Islet of Langerhans (tissue), 1 donor: ENCODE results near the gene ZNF407.
A peak's percentile ranks its signal among the peaks of the same experiment; 100 is the strongest.

ENCODE experiments used
- FAIRE-seq: peaks from one replicate; lab custom pipeline; 2011; peaks lifted over from hg19 to GRCh38; lab: Jason Lieb, UNC

The ZNF407 gene

DNA sequence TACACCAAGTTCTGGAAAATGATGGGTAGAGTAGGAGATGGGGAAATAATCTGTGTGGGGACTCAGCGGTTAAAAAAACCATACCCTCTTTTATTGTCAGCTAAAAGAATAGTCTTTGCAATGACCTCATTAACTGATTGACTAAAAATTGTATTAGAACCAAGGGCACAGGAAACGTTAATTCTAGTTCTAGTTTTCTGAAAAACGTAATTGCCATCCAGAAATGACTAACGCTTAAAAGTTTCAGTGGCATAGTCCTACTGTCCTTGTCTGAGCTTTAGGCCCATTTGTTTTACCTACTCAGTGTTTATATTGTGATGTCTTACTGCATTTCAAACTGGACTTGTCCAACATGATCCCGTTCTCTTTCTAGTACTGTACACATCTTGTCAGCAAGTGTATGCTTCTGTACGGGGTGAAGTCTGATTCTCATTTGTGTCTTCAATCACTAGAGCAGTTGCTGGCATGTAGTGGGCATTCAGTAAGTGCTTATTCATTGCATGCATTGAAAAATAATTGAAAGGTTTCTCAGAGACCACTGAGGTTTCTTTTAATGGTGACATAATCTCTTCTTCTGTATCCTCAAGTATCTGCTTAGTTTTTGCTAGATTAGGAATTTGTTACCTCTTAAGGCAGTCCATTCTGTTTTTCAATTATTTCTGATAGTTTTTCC, 81.5 kb downstream of the ZNF407 start:
- no peak for FAIRE-seq

DNA sequence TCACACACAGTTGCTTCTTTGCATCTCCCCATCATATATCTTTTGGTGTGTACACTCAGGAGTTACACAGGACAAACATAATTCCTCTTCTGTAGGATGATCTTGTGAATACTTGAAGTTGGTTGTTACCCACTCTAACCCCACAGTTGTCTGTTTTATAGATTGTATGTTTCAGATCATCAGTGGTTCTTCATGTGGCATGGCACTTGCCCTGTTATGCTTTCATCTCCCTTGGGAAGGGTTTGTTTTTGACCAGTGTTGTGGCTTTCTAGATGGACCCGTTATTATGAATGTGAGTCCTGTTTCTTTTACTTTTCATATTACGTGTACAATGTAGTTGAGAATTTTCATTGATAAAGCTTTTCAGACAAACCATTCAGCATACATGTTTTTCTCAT, 82.0 kb downstream of the ZNF407 start:
- no peak for FAIRE-seq

DNA sequence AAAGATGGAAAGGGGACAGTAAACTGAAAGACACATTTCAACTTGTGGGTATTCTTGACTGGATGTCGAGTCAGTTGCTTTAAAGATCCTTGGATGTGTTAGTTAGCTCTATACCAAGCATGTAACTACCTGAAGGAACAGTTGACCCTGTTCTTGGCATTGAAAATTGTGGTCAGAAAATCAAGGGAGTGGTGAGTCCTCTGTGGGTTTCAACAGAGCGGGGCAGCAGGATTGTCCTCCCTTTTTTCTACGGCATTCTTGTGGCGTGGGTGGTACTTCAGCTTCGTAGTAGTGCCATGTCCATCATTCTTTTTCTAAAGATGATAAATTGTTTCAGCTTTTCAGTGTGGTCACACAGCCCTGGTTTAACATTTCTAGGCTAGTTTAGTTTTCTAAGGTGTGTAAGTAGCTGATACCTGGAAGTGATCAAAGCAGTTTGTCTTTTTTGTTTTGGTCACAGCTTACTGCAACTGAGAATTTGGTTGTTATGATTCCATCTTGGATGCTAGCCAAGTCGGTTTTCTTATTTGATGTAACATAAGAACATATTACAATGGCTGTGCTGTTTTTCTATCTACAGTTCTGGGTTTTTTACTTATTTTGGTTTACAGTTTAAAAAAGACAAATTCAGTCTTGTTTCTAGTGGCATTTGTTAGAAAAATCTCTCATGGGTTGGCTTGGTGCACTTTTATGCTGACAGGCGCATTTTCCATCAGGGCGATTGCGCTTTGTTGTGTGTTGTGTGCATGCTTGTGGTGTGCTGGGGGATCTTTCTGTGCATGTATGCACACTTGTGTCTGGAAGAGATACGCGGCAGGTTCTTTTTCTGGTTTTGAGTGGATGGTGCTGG, 84.7 kb downstream of the ZNF407 start:
- no peak for FAIRE-seq

DNA sequence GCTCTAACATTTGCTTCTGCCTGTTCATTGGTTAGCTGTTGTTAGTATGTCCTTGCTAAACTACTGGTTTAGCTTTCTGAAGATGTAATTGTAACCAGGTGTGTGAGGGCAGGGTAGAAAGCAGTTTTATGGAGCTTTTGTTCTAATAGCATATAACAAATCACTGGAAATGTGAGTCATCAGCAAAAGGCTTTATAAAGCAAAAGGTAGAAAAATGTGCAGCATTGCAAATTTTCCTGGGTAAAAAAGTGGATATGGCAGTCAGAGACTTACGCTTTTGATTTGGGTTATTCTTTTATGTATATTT, 85.3 kb downstream of the ZNF407 start:
- FAIRE-seq = no peak

DNA sequence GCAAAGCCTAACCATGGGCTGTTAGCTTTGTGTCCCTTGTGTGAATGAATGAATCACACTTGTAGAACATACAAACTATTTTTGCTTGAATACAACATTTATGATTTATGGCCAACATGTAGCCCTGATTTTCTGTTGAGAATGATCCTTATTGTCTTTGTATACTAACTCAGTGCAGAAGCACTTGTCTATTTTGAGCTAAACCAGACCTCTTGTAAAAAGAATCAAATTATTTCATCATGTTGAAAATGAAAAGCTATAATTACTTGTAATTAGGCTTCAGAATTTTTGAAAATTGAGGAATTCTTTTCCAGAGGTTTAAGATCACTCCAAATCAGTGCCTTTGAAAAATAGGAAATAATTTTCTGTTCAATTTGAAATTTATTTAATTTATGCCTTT, 85.9 kb downstream of the ZNF407 start:
- FAIRE-seq = no peak

DNA sequence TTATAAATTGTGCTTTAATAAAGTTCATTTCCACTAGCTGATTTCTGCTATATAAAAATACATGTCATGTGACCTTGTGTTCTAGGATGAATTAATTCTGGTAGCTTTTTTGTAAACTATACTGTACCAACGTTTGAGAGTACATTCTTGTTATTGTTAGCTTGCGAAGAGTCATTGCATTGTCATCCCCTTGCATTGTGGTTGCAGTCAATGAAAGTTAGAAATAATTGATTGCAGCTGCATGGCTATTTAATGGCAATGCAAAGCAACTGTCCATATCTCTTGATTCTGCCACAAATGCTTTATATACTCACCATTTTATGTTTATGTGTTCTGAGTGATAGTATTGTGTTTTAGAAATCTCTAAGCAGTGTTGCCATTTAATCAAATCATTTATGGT, 91.6 kb downstream of the ZNF407 start:
- no peak for FAIRE-seq

DNA sequence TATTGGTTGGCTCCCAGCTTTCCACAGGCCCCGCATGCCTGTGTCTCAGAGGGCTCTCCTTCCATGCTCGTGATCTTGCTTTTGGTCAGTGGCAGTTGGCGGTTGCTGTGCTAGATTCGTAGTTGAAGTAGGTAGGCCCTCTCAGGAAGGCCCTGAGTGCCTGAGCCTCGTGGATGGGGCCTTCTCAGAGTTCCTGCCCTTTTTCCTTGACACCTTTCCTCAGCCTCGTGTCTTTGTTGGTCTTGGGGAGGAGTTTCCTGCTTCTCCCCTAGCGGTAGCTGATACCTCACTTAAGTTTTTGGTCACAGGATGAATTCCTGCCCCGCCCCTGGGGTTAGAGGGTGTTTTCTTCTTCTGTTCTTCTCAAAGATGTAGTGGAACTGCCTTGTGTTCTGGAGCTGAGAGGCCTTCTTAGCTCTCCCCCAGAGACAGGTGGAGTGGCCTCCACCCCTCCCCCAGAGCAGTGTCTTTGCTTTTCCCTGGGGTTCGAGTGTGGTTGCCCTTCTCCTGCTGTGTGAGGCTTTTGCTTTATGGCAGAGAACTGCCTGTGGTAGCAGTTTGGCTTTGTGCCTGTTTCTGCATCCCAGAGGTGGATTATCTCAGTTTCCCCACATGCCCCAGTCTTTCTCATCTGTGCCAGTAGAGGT, 94.8 kb downstream of the ZNF407 start:
- no peak for FAIRE-seq

DNA sequence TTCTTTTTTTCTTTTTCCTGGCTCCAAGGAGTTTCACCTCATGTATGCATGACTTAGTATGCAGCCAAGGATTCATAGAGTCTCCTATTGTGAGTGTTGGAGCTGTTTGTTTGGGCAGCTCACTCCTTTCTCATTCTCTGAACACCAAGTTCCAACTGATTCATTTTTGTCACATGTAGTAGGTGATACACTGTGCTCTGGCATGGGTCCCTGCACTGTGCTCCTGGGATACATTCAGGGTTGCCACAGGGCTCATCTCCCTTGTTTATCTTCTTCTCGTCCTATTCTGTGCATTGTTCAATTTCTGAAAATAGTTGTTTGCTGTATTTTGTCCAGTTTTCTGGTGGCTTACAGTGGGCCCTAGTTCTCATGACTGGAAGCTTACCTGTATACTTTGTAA, 96.8 kb downstream of the ZNF407 start:
- no peak for FAIRE-seq

DNA sequence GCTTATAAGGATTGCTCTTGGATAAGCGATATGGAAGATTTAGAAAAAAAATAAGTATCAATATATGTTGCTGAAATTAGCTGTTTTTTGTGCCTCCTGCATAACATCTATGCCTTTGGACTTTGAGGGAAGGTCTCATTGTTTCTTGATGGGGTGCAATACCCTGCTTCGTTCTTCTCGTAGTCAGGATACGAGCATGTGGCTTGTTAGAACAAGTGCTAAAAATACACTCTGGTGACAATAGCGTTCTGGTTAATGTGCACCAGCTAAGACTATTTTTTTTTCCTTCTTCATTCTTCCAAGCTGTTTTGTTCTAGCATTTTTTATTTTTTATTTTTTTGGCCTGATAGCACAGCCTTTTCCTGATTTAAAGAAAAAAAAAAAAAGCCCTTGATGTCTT, 97.5 kb downstream of the ZNF407 start:
- FAIRE-seq = no peak

DNA sequence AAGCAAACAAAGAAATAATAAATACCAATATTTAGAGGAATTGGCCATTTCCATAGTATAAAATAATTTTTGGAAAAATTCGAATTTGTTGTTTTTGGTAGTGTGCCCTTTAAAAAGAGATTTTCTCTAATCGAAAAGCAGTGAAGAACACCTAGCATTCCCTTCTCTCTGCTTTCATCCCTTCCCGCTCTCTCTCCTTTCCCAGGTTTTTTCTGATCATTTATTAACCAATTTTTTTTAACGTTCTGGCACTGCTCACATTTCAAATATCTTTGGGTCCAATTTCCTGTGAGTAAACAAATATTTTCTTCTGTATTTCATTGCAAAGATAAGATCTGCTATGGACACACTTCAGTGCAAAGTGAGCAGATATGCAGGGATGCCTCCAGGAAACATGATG, 101.2 kb downstream of the ZNF407 start:
- no peak for FAIRE-seq

DNA sequence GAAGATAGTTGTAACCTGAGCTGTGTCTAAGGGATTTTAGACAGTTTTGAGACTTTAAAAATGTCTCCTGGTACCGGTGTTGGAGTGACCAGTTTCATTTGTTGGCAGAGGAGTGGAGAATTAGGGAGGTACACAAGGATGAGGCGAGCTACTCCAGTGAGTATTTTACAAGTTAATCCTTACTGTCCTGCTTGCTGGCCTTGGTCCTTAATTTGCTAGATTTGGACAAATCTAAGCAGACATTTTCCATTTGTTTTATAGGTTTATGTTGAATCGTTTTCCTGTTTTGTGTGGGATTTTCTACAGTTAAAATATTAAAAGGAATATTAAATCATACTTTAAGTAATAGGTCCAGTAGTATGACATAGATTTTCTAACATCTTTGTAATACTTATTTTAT, 101.8 kb downstream of the ZNF407 start:
- FAIRE-seq = no peak

DNA sequence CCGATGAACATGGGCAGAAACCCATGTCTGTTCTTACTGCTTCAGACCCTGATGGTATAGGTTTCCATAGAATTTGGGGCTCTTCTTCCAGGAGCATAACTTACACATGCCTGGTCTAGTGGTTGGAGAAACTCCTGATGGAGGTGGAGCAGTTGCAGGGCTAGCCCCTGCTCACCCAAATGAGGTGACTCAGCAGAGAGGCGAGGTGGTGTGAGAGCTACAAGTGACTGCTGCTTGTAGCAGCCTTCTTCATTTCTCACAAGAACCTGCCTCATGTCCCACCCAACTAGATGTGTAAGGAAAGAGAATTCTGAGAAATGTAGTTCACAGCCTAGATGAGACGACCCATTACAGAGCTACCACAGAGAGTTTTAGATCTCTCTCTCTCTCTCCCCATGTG, 105.3 kb downstream of the ZNF407 start:
- no peak for FAIRE-seq

DNA sequence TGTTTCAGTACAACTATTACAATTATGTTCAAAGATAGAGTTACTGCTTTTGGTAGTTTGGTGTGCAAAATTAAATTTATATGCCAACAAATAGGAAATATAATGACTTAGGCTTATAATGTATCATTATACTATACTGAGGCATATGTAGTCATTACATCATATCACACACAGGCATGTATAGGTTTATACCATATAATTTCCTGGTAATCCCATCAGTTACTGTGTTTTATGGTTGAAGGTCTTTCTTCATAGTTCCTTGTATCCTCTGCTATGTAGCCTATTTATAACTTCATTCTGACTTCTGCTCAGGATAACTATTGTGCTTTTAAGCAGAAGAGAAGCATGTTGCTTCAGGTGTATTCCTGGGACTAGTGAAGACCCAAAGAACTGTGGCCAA, 110.5 kb downstream of the ZNF407 start:
- no peak for FAIRE-seq

DNA sequence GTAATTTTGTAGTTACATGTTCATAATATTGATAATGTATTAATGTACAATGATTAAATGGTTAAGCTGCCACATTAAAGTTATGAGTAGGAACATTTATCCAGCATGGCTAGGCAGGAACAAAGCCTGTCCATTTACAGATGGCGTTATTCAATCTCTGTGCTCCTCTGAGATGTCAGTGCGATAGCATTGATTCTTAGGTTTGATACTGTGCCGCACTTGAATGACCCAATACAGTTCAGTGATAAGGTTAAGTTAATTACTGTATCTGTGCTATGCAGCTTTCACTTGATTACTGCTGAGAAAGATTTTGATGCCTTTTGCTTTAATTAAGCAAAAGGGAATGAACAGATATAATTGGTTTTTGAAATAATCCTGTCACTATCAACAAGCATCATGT, 111.8 kb downstream of the ZNF407 start:
- no peak for FAIRE-seq

DNA sequence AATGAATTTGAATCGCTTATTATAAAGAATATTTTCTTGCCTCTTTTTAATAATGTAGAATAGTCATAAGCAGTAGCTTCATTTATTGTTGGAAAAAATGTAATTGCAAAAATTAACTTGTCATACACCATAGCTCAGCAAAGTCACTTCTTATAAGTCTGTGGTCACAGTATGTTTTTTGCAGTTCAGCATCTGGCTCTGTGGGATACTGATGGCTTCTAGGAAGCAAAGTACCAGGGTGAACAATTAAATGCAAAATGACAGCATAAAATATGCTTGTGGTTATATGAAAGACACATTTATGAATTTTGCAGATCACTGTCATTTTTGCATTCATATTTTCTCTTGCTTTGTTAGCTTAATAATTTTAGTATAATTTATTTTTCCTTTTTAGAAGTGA, 116.5 kb downstream of the ZNF407 start:
- FAIRE-seq = peak; percentile 78

DNA sequence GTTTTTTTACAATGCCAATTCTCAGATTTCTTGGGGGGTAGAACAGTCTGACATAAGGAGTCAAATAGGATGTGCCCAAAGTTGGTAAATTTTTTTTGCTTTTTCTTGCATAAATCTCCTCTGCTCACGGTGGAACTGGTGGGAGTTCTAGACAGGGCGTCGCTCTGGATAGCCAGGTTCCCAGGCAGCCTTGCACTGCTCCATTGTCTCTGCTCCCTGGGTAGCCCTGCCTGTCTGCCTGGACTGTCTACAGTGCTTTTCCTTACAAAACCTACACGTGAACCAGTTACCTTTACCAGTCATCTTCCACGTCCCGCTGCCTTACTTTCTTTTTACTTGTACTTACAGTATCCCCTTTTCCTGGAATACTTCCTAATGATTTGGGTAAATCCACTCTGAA, 117.1 kb downstream of the ZNF407 start:
- FAIRE-seq = no peak

DNA sequence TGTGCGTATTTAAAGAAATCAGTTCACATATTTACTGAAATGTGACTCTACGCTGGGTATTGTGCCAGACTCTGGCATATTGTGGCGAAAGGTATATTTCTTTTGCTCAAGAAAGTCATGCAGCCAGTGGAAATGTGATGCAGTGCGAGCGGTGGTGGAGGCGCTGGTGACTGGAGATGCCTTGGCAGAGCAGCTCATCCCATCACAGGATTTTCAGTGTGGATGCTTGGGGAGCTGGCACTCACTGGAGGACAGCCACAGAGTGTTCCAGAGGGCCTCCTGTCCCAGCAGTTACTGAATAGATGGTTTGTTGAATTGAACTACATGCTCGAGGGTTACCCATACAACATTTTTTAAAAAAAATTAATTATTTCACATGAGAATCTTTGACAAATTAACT, 117.6 kb downstream of the ZNF407 start:
- FAIRE-seq = no peak

DNA sequence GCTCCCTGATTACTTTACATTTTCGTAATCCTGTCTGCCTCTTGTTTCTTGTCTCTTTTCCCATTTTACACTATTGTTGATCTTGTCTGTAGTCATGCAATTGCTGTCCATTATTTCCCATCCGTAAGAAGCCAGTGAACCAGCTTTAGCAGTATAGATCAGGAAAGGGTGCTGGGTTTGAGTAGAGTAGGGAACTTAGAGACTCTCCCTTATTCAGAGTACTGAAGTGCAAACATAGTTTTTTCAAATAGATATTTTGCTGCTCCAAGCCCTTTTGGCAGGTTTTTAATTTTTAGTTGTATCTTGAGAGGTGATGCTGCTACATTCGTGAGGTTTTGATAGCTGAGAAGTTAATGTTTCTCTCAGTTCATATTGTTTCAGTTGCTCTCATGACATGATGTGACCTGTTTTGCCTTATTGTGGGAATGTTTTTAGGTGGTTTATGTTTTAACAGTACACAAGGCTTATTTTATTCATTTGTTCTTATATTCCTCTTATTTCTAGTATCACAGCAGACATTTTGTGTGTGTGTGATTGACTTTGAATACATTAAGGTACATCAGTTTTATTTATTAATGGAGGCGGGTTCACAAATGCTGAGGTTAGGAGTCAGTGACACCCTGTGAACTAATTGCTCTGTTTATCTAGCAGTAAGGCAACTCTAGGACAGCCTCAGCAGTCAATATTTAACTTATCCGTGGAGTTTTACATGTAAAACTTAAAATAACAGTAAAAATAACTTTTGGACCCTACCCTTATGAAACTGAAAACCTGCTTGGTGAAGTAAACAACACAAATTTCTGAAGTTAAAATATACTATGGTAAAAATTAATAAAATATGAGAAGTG, 118.4 kb downstream of the ZNF407 start:
- peak; percentile 98 for FAIRE-seq

DNA sequence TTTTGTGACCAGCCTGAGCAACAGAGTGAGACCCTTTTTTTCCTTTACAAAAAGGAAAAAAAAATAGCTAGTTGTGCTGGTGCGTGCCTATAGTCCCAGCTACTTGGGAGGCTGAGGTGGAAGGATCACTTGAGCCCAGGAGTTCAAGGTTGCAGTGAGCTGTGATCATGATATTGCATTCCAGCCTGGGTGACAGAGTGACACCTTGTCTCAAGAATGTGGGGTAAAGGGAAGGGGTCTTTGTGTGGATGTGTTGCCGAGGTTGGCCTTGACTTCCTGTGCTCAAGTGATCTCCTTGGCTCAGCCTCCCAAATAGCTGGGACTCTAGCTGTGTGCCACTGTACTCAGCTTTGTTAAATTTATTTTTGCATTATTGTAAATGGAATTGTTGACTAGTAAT, 120.6 kb downstream of the ZNF407 start:
- FAIRE-seq = no peak

DNA sequence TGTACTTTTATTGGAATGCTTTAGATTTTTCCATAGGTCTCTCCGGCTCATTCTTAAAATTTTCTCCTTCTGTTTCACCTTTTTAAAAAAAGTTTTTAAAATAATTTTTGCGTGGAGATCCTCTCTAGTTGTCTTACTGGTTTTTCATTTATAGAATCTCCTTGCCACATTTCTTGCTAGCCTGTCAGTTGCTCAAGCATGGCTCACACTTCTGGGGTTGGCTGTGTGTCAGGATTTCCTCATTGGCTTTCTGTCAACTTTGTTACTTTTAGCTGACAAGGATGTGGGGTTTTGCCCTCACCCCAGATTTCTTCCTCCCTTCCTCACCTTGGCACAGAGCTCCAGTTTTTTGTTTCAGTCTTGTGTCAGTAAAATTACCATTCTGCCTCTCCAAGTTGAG, 124.6 kb downstream of the ZNF407 start:
- no peak for FAIRE-seq

DNA sequence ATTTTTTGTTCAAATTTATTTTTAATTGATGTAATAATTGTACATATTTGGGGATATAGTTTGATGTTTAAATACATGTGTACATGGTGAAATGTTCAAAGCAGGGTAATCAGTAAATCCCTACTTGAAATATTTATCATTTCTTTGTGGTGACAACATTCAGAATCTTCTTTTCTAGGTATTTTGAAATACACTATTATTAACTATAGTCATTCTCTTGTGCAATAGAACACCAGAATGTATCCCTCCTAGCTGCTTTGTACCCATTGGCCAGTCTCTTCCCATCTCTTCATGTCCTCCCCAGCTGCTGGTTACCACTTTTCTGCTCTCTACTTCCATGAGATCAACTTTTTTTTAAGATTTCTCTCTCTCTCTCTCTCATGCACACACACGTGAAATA, 126.5 kb downstream of the ZNF407 start:
- no peak for FAIRE-seq

DNA sequence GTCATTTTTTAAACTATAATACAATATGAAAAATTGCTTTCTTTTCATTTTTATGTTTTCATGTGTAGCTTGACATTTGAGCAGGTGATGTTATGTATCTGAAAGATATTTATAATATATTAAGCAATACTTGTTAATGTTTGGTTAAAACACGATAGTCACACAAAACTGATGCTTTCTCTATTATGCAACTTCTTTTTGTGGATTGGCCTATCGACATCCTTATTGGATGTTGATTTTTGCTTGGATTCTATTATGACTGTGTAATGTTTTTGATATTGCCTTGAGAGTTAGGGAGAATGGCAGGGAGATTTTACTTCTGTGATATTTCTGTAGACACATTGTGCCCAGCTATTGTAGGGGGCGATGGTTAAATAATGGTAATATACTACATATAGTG, 128.0 kb downstream of the ZNF407 start:
- FAIRE-seq = peak; percentile 27

DNA sequence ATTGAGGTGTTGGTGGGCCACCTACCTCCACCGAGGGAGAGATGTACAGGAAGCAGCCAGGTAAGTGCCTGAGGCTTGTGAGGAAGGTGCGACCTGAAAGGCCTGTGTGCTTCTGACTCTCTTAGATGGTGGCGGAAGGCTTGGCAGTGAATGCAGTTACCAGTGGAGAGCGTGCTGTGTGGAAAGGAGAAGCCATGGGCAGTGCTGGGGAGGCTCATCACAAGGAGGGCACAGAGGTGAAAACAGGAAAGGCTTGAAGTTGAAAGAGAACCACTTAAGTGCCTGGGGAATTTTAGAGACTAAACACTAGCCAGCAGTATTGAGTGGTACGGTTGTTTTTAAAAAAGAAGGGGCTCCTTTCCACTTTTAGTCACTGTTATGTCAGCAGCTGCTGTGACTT, 130.9 kb downstream of the ZNF407 start:
- no peak for FAIRE-seq
